Vagina (tissue), 2 donors: ENCODE results near the gene ABHD16B. TPM values are rescaled to one million over a fixed set of nuclear protein-coding genes. Genes with fewer than 3 reads are reported as not detected.

Experiments used
- DNase-seq, 2 donors: peaks; one replicate each; pipeline ENCODE4 v3.0.0-alpha.2; 2017; ENCODE audit errors: extremely low spot score in 2 of 2
- H3K27ac ChIP-seq: fragments of 200-600 bp; sonication (generic); one replicate; pipeline ENCODE4 v1.5.1; 2019
- H3K27me3 ChIP-seq: fragments of 200-600 bp; sonication (generic); one replicate; pipeline ENCODE4 v1.5.1; 2019
- H3K36me3 ChIP-seq, 2 donors: fragments of 200-600 bp; sonication (generic); one replicate each; pipeline ENCODE4 v1.5.1; 2017 to 2019
- H3K4me1 ChIP-seq: fragments of 200-600 bp; sonication (generic); one replicate; pipeline ENCODE4 v1.5.1; 2019
- H3K4me3 ChIP-seq, 2 donors: fragments of 200-600 bp; sonication (generic); 1 replicate in 1 of 2; 2 replicates in 1 of 2; pipeline ENCODE4 v1.5.1; 2016 to 2019
- H3K9me3 ChIP-seq: fragments of 200-600 bp; sonication (generic); one replicate; pipeline ENCODE4 v1.5.1; 2019
- POLR2A ChIP-seq, 2 donors: fragments of 450-650 bp; IDR thresholded peaks; one replicate each; pipeline ENCODE4 v1.6.1; 2017; ENCODE audit warnings: antibody characterized with exemption in 2 of 2, mild to moderate bottlenecking in 2 of 2, moderate library complexity in 2 of 2
- POLR2AphosphoS5 ChIP-seq, 2 donors: sonication (generic); formaldehyde crosslinking; IDR thresholded peaks; one replicate each; pipeline ENCODE4 v1.9.0; 2017; ENCODE audit warnings: antibody characterized with exemption in 2 of 2, mild to moderate bottlenecking in 2 of 2, low read depth in 1 of 2; ENCODE audit not compliant: insufficient read depth in 1 of 2
- intact Hi-C: fragments of 100-400 bp; cut with DNase I; formaldehyde crosslinking; loops from one replicate; pipeline ENCODE4 v1.15.1; 2023
- total RNA-seq: library from RNA; depleted of rRNA; stranded (reverse); fragments of >200 nt; gene quantifications from one replicate; pipeline ENCODE4 v1.2.3, GENCODE V29; 2016
- TF ChIP-seq, protein P1 (sequence below), 3 experiments: fragments of 450-650 bp in 2 of 3; fragments of 200-600 bp in 1 of 3; sonication (generic) in 1 of 3; IDR thresholded peaks; one replicate each; pipeline ENCODE4 v1.5.1; 2017 to 2019; ENCODE audit warnings: antibody characterized with exemption in 3 of 3, mild to moderate bottlenecking in 2 of 3, moderate library complexity in 2 of 3

The ABHD16B gene
- total RNA-seq, 1 donor from 2014 or later = not detected

DNA sequence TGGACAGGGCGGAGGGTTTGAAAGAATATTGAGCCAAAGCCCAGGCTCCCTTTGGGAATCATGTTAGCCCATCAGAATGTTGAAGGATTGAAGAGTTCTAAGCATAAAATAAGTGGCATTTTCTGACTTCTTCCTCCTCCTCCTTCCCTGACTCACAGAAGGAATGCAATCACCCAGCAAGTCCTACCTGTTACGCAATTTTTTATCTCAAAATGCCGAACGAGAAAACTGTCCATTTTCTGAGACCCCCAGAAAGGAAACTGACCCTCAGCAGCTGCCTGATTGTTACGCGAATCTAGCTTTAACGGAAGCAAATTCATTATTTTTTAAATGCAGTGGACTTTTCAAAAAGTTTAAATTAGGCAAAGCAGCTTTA lies 28.9 kb downstream of the ABHD16B start:
- no peak for TF ChIP-seq POLR2A (IDR thresholded peaks at IDR 0.05)
- TF ChIP-seq, protein P1, sequence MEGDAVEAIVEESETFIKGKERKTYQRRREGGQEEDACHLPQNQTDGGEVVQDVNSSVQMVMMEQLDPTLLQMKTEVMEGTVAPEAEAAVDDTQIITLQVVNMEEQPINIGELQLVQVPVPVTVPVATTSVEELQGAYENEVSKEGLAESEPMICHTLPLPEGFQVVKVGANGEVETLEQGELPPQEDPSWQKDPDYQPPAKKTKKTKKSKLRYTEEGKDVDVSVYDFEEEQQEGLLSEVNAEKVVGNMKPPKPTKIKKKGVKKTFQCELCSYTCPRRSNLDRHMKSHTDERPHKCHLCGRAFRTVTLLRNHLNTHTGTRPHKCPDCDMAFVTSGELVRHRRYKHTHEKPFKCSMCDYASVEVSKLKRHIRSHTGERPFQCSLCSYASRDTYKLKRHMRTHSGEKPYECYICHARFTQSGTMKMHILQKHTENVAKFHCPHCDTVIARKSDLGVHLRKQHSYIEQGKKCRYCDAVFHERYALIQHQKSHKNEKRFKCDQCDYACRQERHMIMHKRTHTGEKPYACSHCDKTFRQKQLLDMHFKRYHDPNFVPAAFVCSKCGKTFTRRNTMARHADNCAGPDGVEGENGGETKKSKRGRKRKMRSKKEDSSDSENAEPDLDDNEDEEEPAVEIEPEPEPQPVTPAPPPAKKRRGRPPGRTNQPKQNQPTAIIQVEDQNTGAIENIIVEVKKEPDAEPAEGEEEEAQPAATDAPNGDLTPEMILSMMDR (IDR thresholded peaks at IDR 0.05) = no peak
- TF ChIP-seq POLR2AphosphoS5 (IDR thresholded peaks at IDR 0.05; ENCODE audit: insufficient read depth in 1 of 2, low read depth in 1 of 2) = no peak
- DNase-seq = no peak
- Histone ChIP-seq H3K36me3 (peaks cover 0 to 29% of the 10 kb centered on the region in 2 donors), H3K4me3 (no peak overlapping the region), H3K27ac (peak overlapping the region; percentile 19), H3K4me1 (peaks cover 23% of the 10 kb centered on the region), H3K27me3 (no peaks in the 10 kb centered on the region), H3K9me3 (no peaks in the 10 kb centered on the region)
- intact Hi-C loops = no loop called here

DNA sequence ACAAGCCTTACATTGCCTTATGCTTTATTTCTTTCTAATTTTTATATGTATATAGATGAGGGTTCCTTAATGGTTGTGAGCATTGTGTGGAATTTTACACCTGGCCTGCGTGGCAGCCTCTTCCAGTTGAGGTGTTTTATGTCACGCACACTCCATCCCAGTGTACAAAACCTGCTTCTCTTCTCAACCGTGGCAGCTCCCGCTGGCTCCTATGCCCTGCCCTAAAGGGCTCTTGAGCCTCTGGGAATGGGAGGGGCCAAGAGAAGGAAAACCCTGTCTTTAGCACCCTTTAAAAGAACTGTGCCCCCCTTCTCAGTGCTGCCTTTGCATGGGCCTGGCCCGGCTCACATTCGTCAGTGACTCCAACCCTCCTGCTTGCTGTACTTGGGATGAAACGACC lies 29.3 kb downstream of the ABHD16B start:
- Histone ChIP-seq H3K4me1 (peaks cover 24% of the 10 kb centered on the region), H3K36me3 (peaks cover 0 to 26% of the 10 kb centered on the region in 2 donors), H3K27me3 (no peaks in the 10 kb centered on the region), H3K9me3 (no peaks in the 10 kb centered on the region), H3K4me3 (no peak overlapping the region), H3K27ac (peak overlapping the region; percentile 24)
- intact Hi-C loops = no loop called here
- TF ChIP-seq, protein P1 (IDR thresholded peaks at IDR 0.05) = no peak
- TF ChIP-seq POLR2A (IDR thresholded peaks at IDR 0.05) = no peak
- TF ChIP-seq POLR2AphosphoS5 (IDR thresholded peaks at IDR 0.05; ENCODE audit: insufficient read depth in 1 of 2, low read depth in 1 of 2) = no peak
- DNase-seq = no peak

DNA sequence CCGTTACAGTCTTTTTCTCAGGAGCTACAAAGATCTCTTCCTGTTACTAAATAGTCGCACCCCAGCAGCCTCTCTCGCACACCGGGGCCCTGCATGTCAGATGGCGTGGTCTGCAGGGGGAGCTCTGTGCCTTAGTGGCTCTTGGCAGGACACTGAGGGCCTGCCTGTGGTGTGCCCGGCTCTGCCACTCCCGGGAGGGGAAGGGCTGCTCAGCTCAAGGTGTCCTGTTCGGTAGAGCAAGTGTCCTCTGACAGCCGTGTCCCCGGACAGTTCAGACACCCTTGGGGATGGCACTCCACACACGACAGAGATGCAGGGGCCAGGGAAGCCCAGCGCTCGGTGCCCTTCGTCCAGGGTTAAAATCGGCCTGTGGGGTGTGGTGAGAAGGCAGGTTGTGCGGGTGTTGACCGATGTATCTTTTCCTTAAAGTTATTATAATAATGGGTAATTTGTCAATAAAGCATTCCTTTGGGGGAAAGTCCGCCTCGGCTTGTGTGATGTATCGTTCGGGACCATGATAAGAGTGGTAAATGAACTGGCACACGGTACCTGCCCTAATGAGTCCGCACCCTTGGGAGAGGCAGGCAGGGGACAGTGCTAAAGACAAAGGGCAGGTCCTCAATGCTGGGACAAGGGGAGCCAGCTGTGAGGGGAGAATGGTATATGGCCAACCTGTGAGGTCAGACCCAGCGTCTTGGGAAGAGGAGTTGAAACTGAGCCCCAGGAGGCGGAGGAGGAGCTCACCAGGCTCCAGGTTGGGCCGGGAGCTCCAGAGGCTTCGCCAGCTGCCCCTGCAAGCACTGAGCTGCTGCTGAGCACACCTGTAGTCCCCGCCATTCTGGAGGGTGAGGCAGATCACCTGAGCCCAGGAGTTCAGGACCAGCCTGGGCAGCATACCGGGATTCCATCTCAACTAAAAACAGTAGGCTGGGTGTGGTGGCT lies 30.0 kb downstream of the ABHD16B start:
- Histone ChIP-seq H3K27me3 (no peaks in the 10 kb centered on the region), H3K4me1 (peaks cover 31% of the 10 kb centered on the region), H3K27ac (peak overlapping the region; percentile 24), H3K9me3 (no peaks in the 10 kb centered on the region), H3K36me3 (peaks cover 0 to 20% of the 10 kb centered on the region in 2 donors), H3K4me3 (no peak overlapping the region)
- TF ChIP-seq POLR2AphosphoS5 (IDR thresholded peaks at IDR 0.05; ENCODE audit: insufficient read depth in 1 of 2, low read depth in 1 of 2) (no peak), POLR2A (IDR thresholded peaks at IDR 0.05) (no peak)
- TF ChIP-seq, protein P1 (IDR thresholded peaks at IDR 0.05) = no peak
- intact Hi-C loops = no loop called here
- DNase-seq = no peak

DNA sequence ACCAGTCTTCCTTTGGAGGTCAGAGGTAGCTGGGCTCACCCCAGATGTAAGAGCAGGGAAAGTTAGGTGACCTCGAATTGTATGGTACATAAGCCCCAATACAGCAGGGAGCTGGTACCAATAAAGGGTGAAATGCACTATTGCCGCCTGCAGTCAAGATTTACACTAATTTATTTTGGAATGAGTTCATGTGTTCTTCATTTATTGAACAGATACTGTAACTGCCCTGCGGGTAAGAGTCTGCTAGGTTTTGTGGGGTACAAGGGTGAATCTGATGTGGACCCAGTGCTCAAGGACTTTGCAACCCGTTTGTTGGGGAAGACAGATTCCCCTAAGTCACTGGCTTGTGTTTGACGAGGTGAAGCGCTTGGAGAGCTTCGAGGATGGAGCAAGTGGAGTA lies 31.1 kb downstream of the ABHD16B start:
- intact Hi-C loops = no loop called here
- Histone ChIP-seq H3K27ac (no peak overlapping the region), H3K4me1 (peaks cover 42% of the 10 kb centered on the region), H3K9me3 (no peaks in the 10 kb centered on the region), H3K36me3 (peaks cover 0 to 14% of the 10 kb centered on the region in 2 donors), H3K4me3 (no peak overlapping the region), H3K27me3 (no peaks in the 10 kb centered on the region)
- DNase-seq = no peak
- TF ChIP-seq POLR2AphosphoS5 (IDR thresholded peaks at IDR 0.05; ENCODE audit: insufficient read depth in 1 of 2, low read depth in 1 of 2) (no peak), POLR2A (IDR thresholded peaks at IDR 0.05) (no peak)
- TF ChIP-seq, protein P1 (IDR thresholded peaks at IDR 0.05) = no peak

DNA sequence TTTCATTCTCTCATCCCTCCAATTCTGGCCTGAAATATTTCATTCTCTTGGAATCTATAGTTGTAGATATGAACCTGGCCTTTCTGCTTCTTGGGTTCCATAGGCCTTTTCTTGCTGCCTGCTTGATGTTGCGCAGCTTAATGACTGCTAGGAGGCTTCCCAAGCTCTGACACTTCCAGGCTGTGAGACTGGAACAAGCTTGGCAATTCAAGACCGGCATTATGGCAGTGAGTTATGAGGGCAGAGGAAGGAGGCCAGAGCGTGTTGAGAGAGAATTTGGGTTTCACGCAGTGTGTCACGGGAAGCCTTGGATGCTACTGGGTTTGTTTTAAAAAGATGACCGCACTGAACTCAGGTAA lies 32.7 kb downstream of the ABHD16B start:
- Histone ChIP-seq H3K27ac (peak overlapping the region; percentile 61), H3K27me3 (no peaks in the 10 kb centered on the region), H3K4me3 (peak overlapping the region; percentile 57 to 66), H3K4me1 (peaks cover 46% of the 10 kb centered on the region), H3K36me3 (peaks cover 0 to 8% of the 10 kb centered on the region in 2 donors), H3K9me3 (no peaks in the 10 kb centered on the region)
- TF ChIP-seq POLR2AphosphoS5 (IDR thresholded peaks at IDR 0.05; ENCODE audit: insufficient read depth in 1 of 2, low read depth in 1 of 2) = no peak
- TF ChIP-seq, protein P1 (IDR thresholded peaks at IDR 0.05) = no peak
- no peak for TF ChIP-seq POLR2A (IDR thresholded peaks at IDR 0.05)
- intact Hi-C loops = no loop called here
- no peak for DNase-seq
